ENCODE data around the gene RAB5A. TPM values are rescaled to one million over a fixed set of nuclear protein-coding genes. Genes with fewer than 3 reads are reported as not detected.
"Not testable (repeated sequence)": the region's sequence is repeated elsewhere in the genome, so short reads cannot be mapped to it uniquely, and the experiment has no call there.

The RAB5A gene
- total RNA-seq, 1 donor from 2014 or later: 74.6 TPM

GRCh38 chr3:19947549-19948225 is 790 bp downstream of the RAB5A start:
- DNase-seq (ENCODE audit: low spot score): peak; percentile 60

DNA sequence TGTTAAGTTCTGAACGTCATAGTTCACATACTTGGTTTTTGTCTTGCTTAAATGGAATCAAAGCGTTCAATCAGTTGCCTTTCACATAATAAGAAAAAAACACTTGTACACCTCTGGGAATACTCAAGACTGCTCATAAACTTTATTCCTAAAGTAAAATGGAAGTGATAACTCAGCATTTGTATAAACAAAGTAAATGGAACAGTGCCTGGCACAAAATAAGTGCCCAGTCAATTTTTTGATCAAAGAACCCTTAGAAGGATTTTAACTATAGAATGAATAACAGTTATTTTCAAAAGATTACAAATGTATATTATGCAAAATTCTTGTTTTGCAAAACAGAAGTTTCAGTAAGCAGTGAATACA is 1.3 kb downstream of the RAB5A start:
- DNase-seq (ENCODE audit: low spot score): no peak

GRCh38 chr3:19950316-19950715 is 3.4 kb downstream of the RAB5A start:
- DNase-seq (ENCODE audit: low spot score): no peak

- DNase-seq (ENCODE audit: low spot score): no peak
Observed at GRCh38 chr3:19954676-19955075, 7.8 kb downstream of the RAB5A start.

DNA sequence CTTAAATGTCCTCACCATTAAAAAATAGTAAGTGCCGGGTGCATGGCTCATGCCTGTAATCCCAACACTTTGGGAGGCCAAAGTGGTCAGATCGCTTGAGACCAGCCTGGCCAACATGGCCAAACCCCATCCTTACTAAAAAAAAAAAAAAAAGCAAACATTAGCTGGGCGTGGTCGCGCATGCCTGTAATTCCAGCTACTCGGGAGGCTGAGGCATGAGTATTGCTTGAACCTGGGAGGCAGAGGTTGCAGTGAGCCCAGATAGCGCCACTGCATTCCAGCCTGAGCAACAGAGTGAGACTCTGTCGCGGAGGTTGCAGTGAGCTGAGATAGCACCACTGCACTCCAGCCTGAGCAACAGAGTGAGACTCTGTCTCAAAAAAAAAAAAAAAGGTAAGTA is 10.5 kb downstream of the RAB5A start:
- not testable (repeated sequence) for DNase-seq (ENCODE audit: low spot score)

DNA sequence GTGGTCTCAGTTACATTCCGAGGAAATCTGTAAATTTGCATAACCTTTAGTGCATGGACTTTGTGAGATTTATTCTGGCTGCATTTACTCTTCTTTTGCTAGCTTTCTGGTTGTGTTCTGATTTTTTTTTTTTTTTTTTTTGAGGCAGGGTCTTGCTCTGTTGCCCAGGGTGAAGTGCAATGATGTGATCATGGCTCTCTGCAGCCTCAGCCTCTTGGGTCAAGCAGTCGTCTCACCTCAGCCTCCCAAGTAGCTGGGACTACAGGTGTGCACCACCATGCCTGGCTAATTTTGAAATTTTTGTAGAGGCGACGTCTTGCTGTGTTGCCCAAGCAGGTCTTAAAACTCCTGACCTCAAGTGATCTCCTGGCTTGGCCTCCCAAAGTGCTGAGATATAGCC is 12.6 kb downstream of the RAB5A start:
- no peak for DNase-seq (ENCODE audit: low spot score)

GRCh38 chr3:19960696-19961095 is 13.8 kb downstream of the RAB5A start:
- DNase-seq (ENCODE audit: low spot score): no peak

DNA sequence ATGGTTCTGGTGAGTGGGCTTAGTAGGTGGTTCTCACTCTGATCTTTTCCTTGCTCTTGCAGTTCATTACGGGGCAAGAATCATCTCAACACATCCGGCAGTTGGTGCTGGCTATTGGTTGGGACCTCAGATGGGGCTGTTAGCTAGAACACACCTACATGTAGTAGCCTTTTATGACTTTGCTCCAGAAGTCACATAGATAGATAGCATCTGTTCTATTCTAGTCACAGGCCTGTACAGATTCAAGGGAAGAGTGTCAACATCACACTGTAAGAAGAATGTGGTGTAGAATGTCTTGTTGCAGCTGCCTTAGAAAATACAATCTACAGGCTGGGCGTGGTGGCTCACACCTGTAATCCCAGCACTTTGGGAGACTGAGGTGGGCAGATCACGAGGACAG is 15.1 kb downstream of the RAB5A start:
- DNase-seq (ENCODE audit: low spot score): no peak

GRCh38 chr3:19967208-19967607 is 20.3 kb downstream of the RAB5A start:
- no peak for DNase-seq (ENCODE audit: low spot score)

DNA sequence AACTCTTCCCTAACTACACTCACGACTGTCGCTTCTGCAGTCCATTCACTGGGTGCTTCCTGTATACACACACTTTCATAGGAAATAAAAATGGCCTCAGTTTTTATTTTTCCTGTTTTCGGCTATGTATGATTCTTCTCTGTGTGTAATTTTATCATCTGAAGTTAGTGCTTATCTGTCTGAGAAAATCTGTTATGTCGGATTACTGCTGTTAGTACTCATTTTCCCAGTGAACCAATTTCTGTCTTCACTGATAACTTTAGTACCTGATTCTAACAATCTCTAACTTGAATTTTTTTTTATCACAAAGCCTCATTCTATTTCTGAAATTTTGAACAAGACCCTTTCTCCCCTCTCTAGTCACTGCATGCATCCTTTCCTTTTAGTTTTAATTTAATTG is 20.9 kb downstream of the RAB5A start:
- no peak for DNase-seq (ENCODE audit: low spot score)

- DNase-seq (ENCODE audit: low spot score): no peak
Observed at GRCh38 chr3:19970327-19970726, 23.4 kb downstream of the RAB5A start.

DNA sequence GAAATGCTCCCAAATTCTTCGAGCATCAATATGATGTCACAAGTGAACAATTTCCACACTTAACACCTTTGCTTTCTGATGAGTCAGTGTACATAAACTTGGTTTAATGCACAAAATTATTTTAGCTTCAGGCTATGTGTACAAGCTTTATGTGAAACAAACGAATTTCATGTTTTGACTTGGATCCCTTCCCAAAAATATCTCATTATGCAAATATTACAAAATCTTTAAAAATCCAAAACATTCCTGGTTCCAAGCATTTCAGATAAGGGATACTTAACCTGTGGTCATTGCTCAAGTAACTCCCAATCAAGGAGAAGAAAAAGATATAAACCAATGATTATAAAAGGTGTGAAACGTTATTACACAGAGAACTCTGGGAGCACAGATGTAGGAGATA is 25.2 kb downstream of the RAB5A start:
- DNase-seq (ENCODE audit: low spot score): no peak

GRCh38 chr3:19988904-19989303 is 42.0 kb downstream of the RAB5A start:
- DNase-seq (ENCODE audit: low spot score): not testable (repeated sequence)

GRCh38 chr3:19994796-19995195 is 47.9 kb downstream of the RAB5A start:
- no peak for DNase-seq (ENCODE audit: low spot score)

- no peak for DNase-seq (ENCODE audit: low spot score)
Observed at GRCh38 chr3:19997502-19997901, 50.6 kb downstream of the RAB5A start.

GRCh38 chr3:20001932-20002331 is 55.0 kb downstream of the RAB5A start:
- no peak for DNase-seq (ENCODE audit: low spot score)

DNA sequence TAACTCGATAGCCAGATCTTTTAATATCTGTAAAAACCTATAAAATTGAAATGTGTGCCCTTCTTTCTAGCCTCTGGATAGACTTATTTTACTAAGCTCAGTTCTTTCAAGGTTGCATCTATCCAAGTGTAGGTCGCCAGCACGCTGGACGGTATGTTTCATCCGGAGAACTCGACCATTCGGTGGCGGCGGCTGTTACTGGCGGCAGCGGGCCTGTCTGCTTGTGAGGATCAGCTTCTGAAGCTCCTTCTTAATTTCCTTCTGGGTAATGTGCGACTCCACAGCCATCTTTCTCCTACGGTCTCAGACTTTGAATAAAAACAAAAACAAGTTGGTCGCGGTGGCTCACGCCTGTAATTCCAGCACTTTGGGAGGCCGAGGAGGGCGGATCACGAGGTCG is 61.1 kb downstream of the RAB5A start:
- DNase-seq (ENCODE audit: low spot score): no peak

- no peak for DNase-seq (ENCODE audit: low spot score)
Observed at GRCh38 chr3:20008646-20009045, 61.7 kb downstream of the RAB5A start.

GRCh38 chr3:20012164-20012563 is 65.3 kb downstream of the RAB5A start, which contains the start of gene PP2D1:
Gene PP2D1, minus strand, starts transcription at chr3:20012264. Its CDS starts 192 bp downstream, at chr3:20012072.
- no peak for DNase-seq (ENCODE audit: low spot score)

DNA sequence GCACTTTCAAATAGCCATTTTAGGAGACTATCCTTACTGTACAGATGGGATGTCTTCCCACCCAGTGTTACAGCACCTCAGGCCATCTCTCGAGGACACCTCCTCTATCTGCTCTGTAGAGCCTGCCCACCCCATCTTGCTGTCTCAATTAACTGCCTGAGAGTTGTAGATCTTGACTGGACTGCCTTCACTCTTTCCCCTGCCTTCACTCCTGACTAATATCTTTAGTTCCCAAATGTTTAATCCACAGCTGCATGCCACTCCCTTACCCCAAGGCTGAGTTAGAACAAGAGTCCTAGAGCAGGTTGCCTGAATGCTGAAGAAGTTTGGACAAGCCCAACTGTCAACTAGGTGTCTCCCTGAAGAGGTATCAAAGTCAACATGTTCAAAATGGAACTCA is 66.5 kb downstream of the RAB5A start:
- DNase-seq (ENCODE audit: low spot score): no peak

DNA sequence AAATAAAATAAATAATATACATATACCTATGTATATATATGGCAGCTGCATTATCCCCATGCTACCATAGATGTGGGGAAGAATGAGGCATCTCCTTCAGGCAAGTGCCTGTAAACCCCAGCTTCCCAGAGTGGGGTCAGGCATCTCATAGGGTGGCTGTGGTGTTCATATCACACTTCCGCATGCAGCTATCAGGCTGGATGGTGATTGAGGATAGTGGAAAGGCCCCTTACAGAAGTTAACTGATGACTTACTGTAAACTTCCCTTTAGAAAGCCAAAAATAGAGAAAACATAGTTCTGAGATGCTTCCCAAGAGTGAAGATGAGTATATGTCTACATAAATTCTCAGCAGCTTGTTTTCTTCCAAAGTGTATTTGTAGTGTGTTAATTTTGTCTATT is 68.6 kb downstream of the RAB5A start:
- no peak for DNase-seq (ENCODE audit: low spot score)

DNA sequence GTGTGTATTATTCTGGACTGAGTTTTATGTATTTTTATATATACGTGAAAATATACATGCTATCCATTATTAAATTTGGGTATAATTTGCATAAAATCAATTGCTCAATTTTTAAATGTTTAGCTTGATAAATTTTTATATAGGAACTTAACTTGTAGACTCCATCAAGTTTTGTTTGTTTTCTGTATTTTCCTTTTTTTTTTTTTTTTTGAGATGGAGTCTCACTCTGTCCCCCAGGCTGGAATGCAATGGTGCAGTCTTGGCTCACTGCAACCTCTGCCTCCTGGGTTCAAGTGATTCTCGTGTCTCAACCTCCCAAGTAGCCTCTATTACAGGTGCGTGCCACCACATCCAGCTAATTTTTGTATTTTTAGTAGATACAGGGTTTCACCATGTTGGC is 69.2 kb downstream of the RAB5A start:
- not testable (repeated sequence) for DNase-seq (ENCODE audit: low spot score)

GRCh38 chr3:20022954-20023622 is 76.2 kb downstream of the RAB5A start:
- DNase-seq (ENCODE audit: low spot score): no peak

Measured in umbilical cord (tissue), 2 donors.